GM08714 (cell line): Measurements from ENCODE around the gene CTNND2.

Experiments
- H3K4me3 ChIP-seq: fragments of 200-500 bp; sonication (Bioruptor generic); 2 replicates; pipeline ENCODE4 v1.5.1; 2014; ENCODE audit warnings: mild to moderate bottlenecking, low read length, inconsistent platforms
- ZNF274 ChIP-seq: IDR thresholded peaks from 2 replicates; pipeline ENCODE4 v1.6.1; 2012; ENCODE audit warnings: mild to moderate bottlenecking, low read depth, low read length

The CTNND2 gene

DNA sequence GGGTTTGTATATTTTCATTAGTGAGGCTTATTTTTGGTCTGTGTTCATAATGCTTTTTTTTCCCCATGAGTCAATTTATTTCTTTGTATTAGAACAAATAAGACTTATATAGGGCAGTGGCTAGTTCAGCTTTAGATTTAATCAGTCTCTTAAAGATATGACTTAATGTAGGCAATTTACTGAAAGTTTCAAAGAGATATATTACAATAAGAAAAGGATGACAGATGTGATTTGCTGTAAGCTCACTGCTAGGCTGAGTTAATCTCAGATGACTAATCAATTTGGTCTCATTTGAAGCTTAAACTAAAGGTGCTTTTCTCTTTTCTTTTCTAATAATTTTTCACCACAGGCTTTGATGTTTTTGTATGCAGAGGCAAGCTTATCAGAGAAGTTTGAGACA, 851.4 kb downstream of the CTNND2 start:
- no peak for TF ChIP-seq ZNF274
- no peak overlapping the region for H3K4me3 ChIP-seq

- no peak overlapping the region for H3K4me3 ChIP-seq
- no peak for TF ChIP-seq ZNF274
Observed at GRCh38 chr5:11050596-11051304, 853.5 kb downstream of the CTNND2 start.

DNA sequence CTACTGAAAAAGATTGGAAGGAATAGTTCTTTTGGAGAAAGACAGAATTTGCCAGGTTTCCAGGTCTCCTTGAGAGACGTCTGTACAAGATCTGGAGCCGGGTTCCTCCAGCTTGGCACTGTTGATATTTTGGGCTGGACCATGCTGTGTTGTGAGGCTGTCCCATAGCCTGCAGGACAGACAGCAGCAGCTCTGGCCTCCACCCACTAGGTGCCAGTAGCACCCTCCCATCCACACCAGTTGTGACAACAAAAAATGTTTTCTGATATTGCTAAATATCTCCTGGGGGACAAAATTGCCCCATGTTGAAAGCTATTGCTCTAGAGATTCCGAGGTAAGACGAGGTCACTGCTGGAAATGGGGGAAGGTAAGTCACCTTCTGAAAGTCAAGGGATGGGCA, 855.5 kb downstream of the CTNND2 start:
- no peak for TF ChIP-seq ZNF274
- H3K4me3 ChIP-seq, result no peak overlapping the region

GRCh38 chr5:11047625-11048024, 856.6 kb downstream of the CTNND2 start:
- H3K4me3 ChIP-seq, result no peak overlapping the region
- no peak for TF ChIP-seq ZNF274

DNA sequence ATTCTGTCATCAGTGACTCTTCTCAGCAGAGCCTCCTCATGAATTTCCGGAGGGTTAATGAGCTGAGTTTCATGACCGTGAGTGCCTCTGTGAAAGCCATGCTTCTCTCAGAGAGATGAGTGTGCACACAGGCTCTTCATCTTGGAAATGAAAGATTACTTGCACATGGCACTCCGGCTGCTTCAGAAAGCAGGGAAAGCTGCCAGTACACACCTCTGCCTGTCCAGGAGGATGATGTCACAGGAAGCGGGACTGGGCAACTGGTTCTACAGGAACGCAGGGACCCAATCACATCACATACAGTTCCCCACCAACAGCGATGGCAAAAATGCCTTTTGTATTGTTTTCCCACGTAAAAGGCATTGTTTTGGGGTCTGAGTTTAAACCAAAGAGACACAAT, 857.2 kb downstream of the CTNND2 start:
- H3K4me3 ChIP-seq, result no peak overlapping the region
- no peak for TF ChIP-seq ZNF274

DNA sequence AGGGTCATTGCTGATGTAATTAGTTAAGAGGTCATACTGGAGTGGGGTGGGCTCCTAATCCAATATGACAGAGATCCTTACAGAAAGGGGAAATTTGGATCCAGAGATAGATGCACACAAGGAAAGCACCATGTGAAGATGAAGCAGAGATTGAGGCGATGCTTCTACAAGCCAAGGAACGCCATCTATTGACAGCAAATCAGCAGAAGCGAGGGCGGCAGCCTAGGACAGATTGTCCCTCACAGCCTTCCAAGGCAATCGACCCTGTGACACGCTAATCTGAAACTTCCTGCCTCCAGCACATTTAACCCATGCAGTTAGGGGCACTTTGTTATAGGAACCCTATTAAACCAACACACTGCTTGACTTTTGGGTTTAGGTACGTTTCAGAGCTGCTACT, 858.1 kb downstream of the CTNND2 start:
- no peak overlapping the region for H3K4me3 ChIP-seq
- TF ChIP-seq ZNF274, result no peak

DNA sequence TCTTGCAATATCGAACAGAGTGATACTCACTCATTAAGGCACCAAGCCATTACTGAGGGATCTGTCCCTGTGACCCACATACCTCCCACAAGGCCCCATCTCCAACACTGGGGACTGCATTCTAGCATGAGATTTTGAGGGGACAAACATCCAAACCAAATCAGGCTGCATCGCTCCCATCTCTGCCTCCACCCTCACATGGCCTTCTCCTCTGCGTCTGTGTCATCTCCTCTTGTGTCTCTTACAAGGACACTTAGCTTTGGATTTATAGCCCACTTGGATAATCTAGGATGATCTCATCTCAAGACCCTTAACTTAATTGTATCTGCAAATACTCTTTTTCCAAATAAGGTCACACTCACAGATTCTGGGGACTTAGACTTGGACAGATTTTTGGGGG, 858.8 kb downstream of the CTNND2 start:
- no peak overlapping the region for H3K4me3 ChIP-seq
- TF ChIP-seq ZNF274, result no peak

- no peak for TF ChIP-seq ZNF274
- no peak overlapping the region for H3K4me3 ChIP-seq
Observed at GRCh38 chr5:11044581-11044980, 859.7 kb downstream of the CTNND2 start.

GRCh38 chr5:11043881-11044280, 860.4 kb downstream of the CTNND2 start:
- H3K4me3 ChIP-seq, result no peak overlapping the region
- TF ChIP-seq ZNF274, result no peak

DNA sequence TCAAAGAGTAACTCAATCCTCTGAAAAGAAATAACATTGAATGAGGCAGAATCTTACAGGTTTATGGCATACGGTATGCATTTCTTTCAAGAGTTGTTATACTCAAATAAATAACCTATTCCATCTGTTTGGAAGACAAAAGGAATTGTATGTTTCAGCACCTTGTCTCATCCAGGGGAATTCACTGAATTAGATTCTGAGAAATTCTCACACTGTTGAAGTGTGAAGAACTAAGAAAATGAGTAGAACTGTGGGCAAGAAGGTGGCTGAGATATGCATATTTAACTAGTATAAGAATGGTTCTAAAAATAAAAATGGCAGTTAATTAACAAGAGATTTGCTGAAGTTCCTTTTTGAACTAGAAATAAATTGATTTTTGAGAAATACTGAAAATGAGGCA, 863.9 kb downstream of the CTNND2 start:
- TF ChIP-seq ZNF274, result no peak
- H3K4me3 ChIP-seq, result no peak overlapping the region

- no peak for TF ChIP-seq ZNF274
- no peak overlapping the region for H3K4me3 ChIP-seq
Observed at GRCh38 chr5:11038772-11039171, 865.5 kb downstream of the CTNND2 start.

DNA sequence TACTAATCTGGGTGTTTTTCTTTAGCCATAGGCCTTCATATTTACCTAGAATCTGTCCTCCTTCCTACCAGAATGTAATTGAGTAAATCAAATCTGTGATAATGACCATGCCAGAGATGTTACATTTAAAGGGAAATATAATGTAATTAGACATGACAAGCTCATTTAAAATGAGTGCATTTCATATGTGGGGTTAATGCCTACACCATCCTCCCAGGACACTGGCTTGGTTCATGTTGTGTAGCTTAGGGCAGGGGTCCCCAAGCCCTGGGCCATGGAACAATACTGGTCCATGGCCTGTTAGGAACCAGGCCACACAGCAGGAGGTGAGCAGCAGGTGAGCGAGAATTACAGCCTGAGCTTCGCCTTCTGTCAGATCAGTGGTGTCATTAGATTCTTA, 866.3 kb downstream of the CTNND2 start:
- TF ChIP-seq ZNF274, result no peak
- no peak overlapping the region for H3K4me3 ChIP-seq

DNA sequence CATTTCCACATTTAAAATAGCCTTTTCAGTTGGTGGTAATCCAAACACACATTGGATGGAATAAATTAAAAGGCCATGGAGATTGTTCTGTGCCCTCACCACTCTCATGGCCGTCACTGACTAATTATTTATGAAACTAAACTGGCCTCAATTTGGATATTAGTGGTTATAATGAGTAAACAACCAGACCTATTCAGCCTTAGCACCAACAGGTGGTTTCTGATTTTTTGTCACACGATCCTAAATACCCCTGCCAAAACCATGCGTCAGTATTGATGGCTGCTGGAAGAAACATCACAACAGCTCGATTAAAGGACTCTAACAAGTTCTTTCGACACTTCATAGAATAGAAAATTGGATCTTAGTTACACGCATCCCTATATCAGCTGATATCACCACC, 867.2 kb downstream of the CTNND2 start:
- no peak for TF ChIP-seq ZNF274

DNA sequence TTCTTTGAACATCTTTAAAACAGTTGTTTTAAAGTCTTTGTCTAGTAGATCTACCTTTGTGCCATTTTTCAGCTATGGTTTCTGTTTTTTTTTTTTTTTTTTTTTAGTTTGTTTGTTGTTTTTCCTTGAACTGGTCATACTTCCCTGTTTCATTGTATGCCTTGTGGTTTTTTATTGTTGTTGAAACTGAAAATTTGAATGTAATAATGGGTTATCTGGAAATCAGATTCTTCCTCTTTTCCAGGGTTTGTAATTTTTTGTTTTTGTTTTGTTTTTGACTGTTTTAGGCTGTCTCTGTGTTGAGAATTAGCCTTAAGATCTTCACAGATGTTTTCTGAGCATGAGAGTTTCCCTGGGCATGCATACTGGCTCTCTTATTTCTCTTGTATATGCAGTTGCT, 873.6 kb downstream of the CTNND2 start:
- no peak for TF ChIP-seq ZNF274
- H3K4me3 ChIP-seq, result no peak overlapping the region

More for the DNA sequence above, 867.2 kb downstream of the CTNND2 start:
- H3K4me3 ChIP-seq, result no peak overlapping the region

GRCh38 chr5:11027660-11028059, 876.6 kb downstream of the CTNND2 start:
- no peak overlapping the region; the same call in 1 of the 2 replicates for H3K4me3 ChIP-seq
- no peak for TF ChIP-seq ZNF274

DNA sequence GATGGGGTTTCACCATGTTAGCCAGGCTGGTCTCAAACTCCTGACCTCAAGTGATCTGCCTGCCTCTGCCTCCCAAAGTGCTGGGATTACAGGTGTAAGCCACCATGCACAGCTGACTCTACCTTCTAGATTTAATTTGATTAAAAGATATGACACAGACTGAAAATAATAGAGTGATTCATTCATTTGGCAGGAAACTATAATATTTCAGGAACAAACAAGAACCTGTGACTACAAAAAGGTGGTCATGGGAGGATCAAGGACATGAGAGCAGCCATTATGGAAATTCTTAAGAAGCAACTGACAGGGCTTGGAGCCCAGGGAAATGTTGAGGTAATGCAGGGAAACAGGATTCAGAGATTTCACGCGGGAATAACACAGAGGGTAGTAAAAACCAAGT, 877.7 kb downstream of the CTNND2 start:
- no peak overlapping the region for H3K4me3 ChIP-seq
- TF ChIP-seq ZNF274, result no peak
